Measurements from ENCODE around the gene RALGDS. TPM values are rescaled to one million over a fixed set of nuclear protein-coding genes. Genes with fewer than 3 reads are reported as not detected.
"Not testable (repeated sequence)": the region's sequence is repeated elsewhere in the genome, so short reads cannot be mapped to it uniquely, and the experiment has no call there.

RALGDS gene
- total RNA-seq (ENCODE audit: unreplicated experiment) = 80.6 TPM
- long read RNA-seq, partial matches to known transcripts = 0 of 6 reads
- long read RNA-seq, other reads (novel, unspliced or antisense) = 4 of 6 reads

GRCh38 chr9:133121198-133121914 is at the start of gene RALGDS:
TSS of gene RALGDS (minus strand) at chr9:133121240. CDS start at chr9:133121154, 86 bp downstream.
- H3K9me3 Mint-ChIP-seq (ENCODE audit: unreplicated experiment) = no peaks in the 10 kb centered on the region
- peaks cover 20% of the 10 kb centered on the region for H3K27me3 Mint-ChIP-seq (ENCODE audit: unreplicated experiment)
- H3K36me3 Mint-ChIP-seq (ENCODE audit: low read depth, unreplicated experiment) = peaks cover 24% of the 10 kb centered on the region
- peaks cover 56% of the 10 kb centered on the region for H3K4me1 Mint-ChIP-seq (ENCODE audit: unreplicated experiment)
- H3K27ac Mint-ChIP-seq (ENCODE audit: unreplicated experiment) = peak within 1 kb of the TSS; percentile 83
- H3K4me3 Mint-ChIP-seq (ENCODE audit: unreplicated experiment) = peak within 1 kb of the TSS; percentile 91
- TF ChIP-seq, protein P1, sequence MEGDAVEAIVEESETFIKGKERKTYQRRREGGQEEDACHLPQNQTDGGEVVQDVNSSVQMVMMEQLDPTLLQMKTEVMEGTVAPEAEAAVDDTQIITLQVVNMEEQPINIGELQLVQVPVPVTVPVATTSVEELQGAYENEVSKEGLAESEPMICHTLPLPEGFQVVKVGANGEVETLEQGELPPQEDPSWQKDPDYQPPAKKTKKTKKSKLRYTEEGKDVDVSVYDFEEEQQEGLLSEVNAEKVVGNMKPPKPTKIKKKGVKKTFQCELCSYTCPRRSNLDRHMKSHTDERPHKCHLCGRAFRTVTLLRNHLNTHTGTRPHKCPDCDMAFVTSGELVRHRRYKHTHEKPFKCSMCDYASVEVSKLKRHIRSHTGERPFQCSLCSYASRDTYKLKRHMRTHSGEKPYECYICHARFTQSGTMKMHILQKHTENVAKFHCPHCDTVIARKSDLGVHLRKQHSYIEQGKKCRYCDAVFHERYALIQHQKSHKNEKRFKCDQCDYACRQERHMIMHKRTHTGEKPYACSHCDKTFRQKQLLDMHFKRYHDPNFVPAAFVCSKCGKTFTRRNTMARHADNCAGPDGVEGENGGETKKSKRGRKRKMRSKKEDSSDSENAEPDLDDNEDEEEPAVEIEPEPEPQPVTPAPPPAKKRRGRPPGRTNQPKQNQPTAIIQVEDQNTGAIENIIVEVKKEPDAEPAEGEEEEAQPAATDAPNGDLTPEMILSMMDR (IDR thresholded peaks at IDR 0.05; ENCODE audit: unreplicated experiment) = no peak
- peak; percentile 90 for DNase-seq (ENCODE audit: low spot score)

- DNase-seq (ENCODE audit: low spot score) = no peak
- Mint-ChIP-seq H3K9me3 (ENCODE audit: unreplicated experiment) (no peaks in the 10 kb centered on the region), H3K27me3 (ENCODE audit: unreplicated experiment) (peaks cover 2% of the 10 kb centered on the region), H3K4me1 (ENCODE audit: unreplicated experiment) (no peaks in the 10 kb centered on the region), H3K36me3 (ENCODE audit: low read depth, unreplicated experiment) (no peaks in the 10 kb centered on the region), H3K4me3 (ENCODE audit: unreplicated experiment) (no peak overlapping the region), H3K27ac (ENCODE audit: unreplicated experiment) (no peak overlapping the region)
- TF ChIP-seq, protein P1 (IDR thresholded peaks at IDR 0.05; ENCODE audit: unreplicated experiment) = no peak
Observed at GRCh38 chr9:133170716-133171115, 49.7 kb upstream of the RALGDS start.

- not testable (repeated sequence) for H3K4me1 Mint-ChIP-seq (ENCODE audit: unreplicated experiment); H3K36me3 Mint-ChIP-seq (ENCODE audit: low read depth, unreplicated experiment); H3K9me3 Mint-ChIP-seq (ENCODE audit: unreplicated experiment); H3K27ac Mint-ChIP-seq (ENCODE audit: unreplicated experiment); H3K27me3 Mint-ChIP-seq (ENCODE audit: unreplicated experiment); H3K4me3 Mint-ChIP-seq (ENCODE audit: unreplicated experiment); DNase-seq (ENCODE audit: low spot score)
Observed at GRCh38 chr9:133169687-133170086, 48.6 kb upstream of the RALGDS start.

DNA sequence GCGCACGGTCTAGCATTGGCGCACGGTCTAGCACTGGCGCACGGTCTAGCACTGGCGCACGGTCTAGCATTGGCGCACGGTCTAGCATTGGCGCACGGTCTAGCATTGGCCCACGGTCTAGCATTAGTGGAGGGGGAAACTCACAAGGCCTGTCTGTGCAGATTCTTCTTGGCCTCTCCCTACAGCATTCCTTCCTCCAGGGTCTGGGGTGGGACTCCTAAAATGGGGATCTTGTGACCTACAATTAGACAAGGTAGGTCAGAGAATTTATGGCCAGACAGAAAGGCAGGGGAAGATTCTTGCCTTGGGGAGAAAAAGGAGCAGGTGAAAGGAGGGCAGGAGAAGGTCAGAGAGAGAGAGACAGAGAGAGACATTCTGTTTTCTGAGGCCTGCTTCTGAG is 48.1 kb upstream of the RALGDS start:
- Mint-ChIP-seq H3K36me3 (ENCODE audit: low read depth, unreplicated experiment) (no peaks in the 10 kb centered on the region), H3K27me3 (ENCODE audit: unreplicated experiment) (peaks cover 2% of the 10 kb centered on the region), H3K4me3 (ENCODE audit: unreplicated experiment) (no peak overlapping the region), H3K27ac (ENCODE audit: unreplicated experiment) (no peak overlapping the region), H3K9me3 (ENCODE audit: unreplicated experiment) (no peaks in the 10 kb centered on the region), H3K4me1 (ENCODE audit: unreplicated experiment) (peaks cover 3% of the 10 kb centered on the region)
- TF ChIP-seq, protein P1 (IDR thresholded peaks at IDR 0.05; ENCODE audit: unreplicated experiment) = no peak
- DNase-seq (ENCODE audit: low spot score) = no peak

- Mint-ChIP-seq H3K4me1 (ENCODE audit: unreplicated experiment) (peaks cover 3% of the 10 kb centered on the region), H3K27me3 (ENCODE audit: unreplicated experiment) (peaks cover 2% of the 10 kb centered on the region), H3K4me3 (ENCODE audit: unreplicated experiment) (no peak overlapping the region), H3K27ac (ENCODE audit: unreplicated experiment) (no peak overlapping the region), H3K9me3 (ENCODE audit: unreplicated experiment) (no peaks in the 10 kb centered on the region), H3K36me3 (ENCODE audit: low read depth, unreplicated experiment) (no peaks in the 10 kb centered on the region)
- TF ChIP-seq, protein P1 (IDR thresholded peaks at IDR 0.05; ENCODE audit: unreplicated experiment) = no peak
- DNase-seq (ENCODE audit: low spot score) = no peak
Observed at GRCh38 chr9:133168432-133168831, 47.4 kb upstream of the RALGDS start.

Measured in endothelial cell (in vitro differentiated cells).